Upper lobe of left lung (tissue), 4 donors: ENCODE measurements around the gene CFHR5.

Experiments
- CTCF ChIP-seq, 6 experiments: fragments of 450-650 bp in 4 of 6; fragments of 200-600 bp in 2 of 6; sonication (generic) in 2 of 6; IDR thresholded peaks; one replicate each; pipeline ENCODE4 v1.5.1; 2016 to 2019; ENCODE audit warnings: antibody characterized with exemption in 6 of 6
- EP300 ChIP-seq, 4 donors: sonication (generic); formaldehyde crosslinking; IDR thresholded peaks; one replicate each; pipeline ENCODE4 v1.5.1; 2017; ENCODE audit warnings: antibody characterized with exemption in 4 of 4, control low read depth in 2 of 4
- POLR2A ChIP-seq, 4 donors: fragments of 450-650 bp; IDR thresholded peaks; one replicate each; pipeline ENCODE4 v1.5.1; 2016 to 2017; ENCODE audit warnings: antibody characterized with exemption in 4 of 4, mild to moderate bottlenecking in 2 of 4
- POLR2AphosphoS5 ChIP-seq, 2 donors: sonication (generic); formaldehyde crosslinking; IDR thresholded peaks; one replicate each; pipeline ENCODE4 v1.5.1; 2017; ENCODE audit warnings: antibody characterized with exemption in 2 of 2

- TF ChIP-seq CTCF (IDR thresholded peaks at IDR 0.05), result no peak
- no peak for TF ChIP-seq POLR2A (IDR thresholded peaks at IDR 0.05)
- no peak for TF ChIP-seq EP300 (IDR thresholded peaks at IDR 0.05)
- no peak for TF ChIP-seq POLR2AphosphoS5 (IDR thresholded peaks at IDR 0.05)
Observed at GRCh38 chr1:196933531-196934189, 43.7 kb upstream of the CFHR5 start.
